ENCODE results near the gene DNASE1.
"Not testable (repeated sequence)": the region's sequence is repeated elsewhere in the genome, so short reads cannot be mapped to it uniquely, and the experiment has no call there.

DNASE1 gene

DNA sequence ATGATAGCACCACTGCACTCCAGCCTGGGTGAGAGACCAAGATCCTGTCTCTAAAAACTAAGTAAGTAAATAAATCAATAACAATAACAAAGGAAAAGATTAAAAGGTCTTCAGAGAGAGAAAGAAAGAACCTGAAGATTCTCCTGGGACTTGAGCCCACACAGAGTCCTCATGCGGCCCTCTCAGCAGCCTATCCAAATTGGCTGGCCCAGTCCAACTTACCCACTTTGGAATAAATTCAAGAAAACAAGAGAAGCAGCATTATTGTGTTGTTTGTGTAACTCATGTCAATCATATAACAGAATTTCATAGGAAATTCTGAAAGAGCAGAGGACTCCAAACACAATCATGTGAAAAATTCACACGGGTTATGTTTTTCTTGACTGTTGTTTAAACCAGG lies 46.9 kb upstream of the DNASE1 start:
- H3F3A ChIP-seq (ENCODE audit: insufficient read depth, low read length) = no peaks in the 10 kb centered on the region
- H4K20me1 ChIP-seq (ENCODE audit: insufficient read depth, low read length) = no peaks in the 10 kb centered on the region
- H3K79me2 ChIP-seq (ENCODE audit: insufficient read depth, low read length) = peaks cover 16% of the 10 kb centered on the region
- no peaks in the 10 kb centered on the region for H3K27me3 ChIP-seq (ENCODE audit: insufficient read depth, low read length)
- TF ChIP-seq EZH2 (IDR thresholded peaks at IDR 0.05; ENCODE audit: borderline replicate concordance, low read length) = no peak
- TF ChIP-seq, protein P1, sequence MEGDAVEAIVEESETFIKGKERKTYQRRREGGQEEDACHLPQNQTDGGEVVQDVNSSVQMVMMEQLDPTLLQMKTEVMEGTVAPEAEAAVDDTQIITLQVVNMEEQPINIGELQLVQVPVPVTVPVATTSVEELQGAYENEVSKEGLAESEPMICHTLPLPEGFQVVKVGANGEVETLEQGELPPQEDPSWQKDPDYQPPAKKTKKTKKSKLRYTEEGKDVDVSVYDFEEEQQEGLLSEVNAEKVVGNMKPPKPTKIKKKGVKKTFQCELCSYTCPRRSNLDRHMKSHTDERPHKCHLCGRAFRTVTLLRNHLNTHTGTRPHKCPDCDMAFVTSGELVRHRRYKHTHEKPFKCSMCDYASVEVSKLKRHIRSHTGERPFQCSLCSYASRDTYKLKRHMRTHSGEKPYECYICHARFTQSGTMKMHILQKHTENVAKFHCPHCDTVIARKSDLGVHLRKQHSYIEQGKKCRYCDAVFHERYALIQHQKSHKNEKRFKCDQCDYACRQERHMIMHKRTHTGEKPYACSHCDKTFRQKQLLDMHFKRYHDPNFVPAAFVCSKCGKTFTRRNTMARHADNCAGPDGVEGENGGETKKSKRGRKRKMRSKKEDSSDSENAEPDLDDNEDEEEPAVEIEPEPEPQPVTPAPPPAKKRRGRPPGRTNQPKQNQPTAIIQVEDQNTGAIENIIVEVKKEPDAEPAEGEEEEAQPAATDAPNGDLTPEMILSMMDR (IDR thresholded peaks at IDR 0.05; ENCODE audit: low read length) = no peak
- H3K9me3 ChIP-seq (ENCODE audit: low read length) = no peaks in the 10 kb centered on the region
- peak overlapping the region; percentile 49 for H3K4me2 ChIP-seq (ENCODE audit: low read length)
- no peak overlapping the region for H2AFZ ChIP-seq (ENCODE audit: low read length)
- peak overlapping the region; percentile 70 for H3K27ac ChIP-seq (ENCODE audit: low read depth, low read length, poor library complexity, severe bottlenecking)
- H3K36me3 ChIP-seq (ENCODE audit: insufficient read depth, low read length) = peaks cover 32% of the 10 kb centered on the region
- H3K9ac ChIP-seq (ENCODE audit: low read length) = 0 out of 2 replicates have a peak overlapping the region, but pooled peaks have one; percentile 25
- H3K4me1 ChIP-seq (ENCODE audit: insufficient read depth, low read length, severe bottlenecking) = peaks cover 35% of the 10 kb centered on the region
- H3K4me3 ChIP-seq (ENCODE audit: low read depth, low read length, poor library complexity, severe bottlenecking) = peak overlapping the region; percentile 24
- no peaks in the 10 kb centered on the region for H3K9me2 ChIP-seq (ENCODE audit: low read depth, low read length)

DNA sequence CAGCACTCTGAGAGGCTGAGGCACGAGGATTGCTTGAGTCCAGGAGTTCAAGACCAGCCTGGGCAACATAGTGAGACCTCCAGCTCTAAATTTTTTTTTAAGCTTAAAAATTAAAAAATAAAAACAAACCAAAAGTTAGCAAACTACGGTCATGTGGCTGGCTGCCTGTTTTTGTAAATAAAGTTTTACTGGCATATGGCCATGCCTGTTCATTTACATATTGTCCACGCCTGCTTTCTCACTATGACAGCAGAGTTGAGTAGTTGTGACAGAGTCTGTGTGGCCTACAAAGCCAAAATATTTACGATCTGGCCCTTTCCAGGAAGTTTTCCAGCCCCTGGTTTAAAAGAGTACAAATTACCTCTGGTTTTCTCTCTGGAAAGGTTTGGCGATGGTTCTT lies 46.4 kb upstream of the DNASE1 start:
- Histone ChIP-seq H4K20me1 (ENCODE audit: insufficient read depth, low read length) (no peaks in the 10 kb centered on the region), H2AFZ (ENCODE audit: low read length) (no peak overlapping the region), H3K27ac (ENCODE audit: low read depth, low read length, poor library complexity, severe bottlenecking) (peak overlapping the region; percentile 70), H3K9ac (ENCODE audit: low read length) (no peak overlapping the region), H3K79me2 (ENCODE audit: insufficient read depth, low read length) (peaks cover 21% of the 10 kb centered on the region), H3K4me1 (ENCODE audit: insufficient read depth, low read length, severe bottlenecking) (peaks cover 40% of the 10 kb centered on the region), H3K9me2 (ENCODE audit: low read depth, low read length) (no peaks in the 10 kb centered on the region), H3K4me3 (ENCODE audit: low read depth, low read length, poor library complexity, severe bottlenecking) (no peak overlapping the region), H3K36me3 (ENCODE audit: insufficient read depth, low read length) (peaks cover 27% of the 10 kb centered on the region), H3K27me3 (ENCODE audit: insufficient read depth, low read length) (no peaks in the 10 kb centered on the region), H3K4me2 (ENCODE audit: low read length) (peak overlapping the region; percentile 49), H3K9me3 (ENCODE audit: low read length) (no peaks in the 10 kb centered on the region), H3F3A (ENCODE audit: insufficient read depth, low read length) (no peaks in the 10 kb centered on the region)
- TF ChIP-seq, protein P1 (IDR thresholded peaks at IDR 0.05; ENCODE audit: low read length) = no peak
- TF ChIP-seq EZH2 (IDR thresholded peaks at IDR 0.05; ENCODE audit: borderline replicate concordance, low read length) = no peak

DNA sequence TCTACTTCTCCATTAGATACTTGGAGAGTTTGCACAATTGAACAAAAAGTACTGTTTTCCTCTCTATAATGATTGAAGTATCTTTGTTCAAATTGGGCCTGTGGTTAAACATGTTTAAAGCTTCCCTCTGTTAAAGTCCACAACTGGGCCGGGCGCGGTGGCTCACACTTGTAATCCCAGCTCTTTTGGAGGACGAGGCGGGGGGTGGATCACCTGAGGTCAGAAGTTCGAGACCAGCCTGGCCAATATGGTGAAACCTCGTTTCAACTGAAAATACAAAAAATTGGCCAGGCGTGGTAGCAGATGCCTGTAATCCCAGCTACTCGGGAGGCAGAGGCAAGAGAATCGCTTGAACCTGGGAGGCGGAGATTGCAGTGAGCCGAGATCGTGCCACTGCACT lies 45.5 kb upstream of the DNASE1 start:
- not testable (repeated sequence) for H3K9me3 ChIP-seq (ENCODE audit: low read length); H3K9ac ChIP-seq (ENCODE audit: low read length); H3K4me3 ChIP-seq (ENCODE audit: low read depth, low read length, poor library complexity, severe bottlenecking); H3K27ac ChIP-seq (ENCODE audit: low read depth, low read length, poor library complexity, severe bottlenecking); H3K27me3 ChIP-seq (ENCODE audit: insufficient read depth, low read length); H3K9me2 ChIP-seq (ENCODE audit: low read depth, low read length); H4K20me1 ChIP-seq (ENCODE audit: insufficient read depth, low read length); H3K4me2 ChIP-seq (ENCODE audit: low read length); H3F3A ChIP-seq (ENCODE audit: insufficient read depth, low read length); H2AFZ ChIP-seq (ENCODE audit: low read length)
- H3K4me1 ChIP-seq (ENCODE audit: insufficient read depth, low read length, severe bottlenecking) = peaks cover 48% of the 10 kb centered on the region
- H3K79me2 ChIP-seq (ENCODE audit: insufficient read depth, low read length) = peaks cover 27% of the 10 kb centered on the region
- H3K36me3 ChIP-seq (ENCODE audit: insufficient read depth, low read length) = peaks cover 21% of the 10 kb centered on the region

DNA sequence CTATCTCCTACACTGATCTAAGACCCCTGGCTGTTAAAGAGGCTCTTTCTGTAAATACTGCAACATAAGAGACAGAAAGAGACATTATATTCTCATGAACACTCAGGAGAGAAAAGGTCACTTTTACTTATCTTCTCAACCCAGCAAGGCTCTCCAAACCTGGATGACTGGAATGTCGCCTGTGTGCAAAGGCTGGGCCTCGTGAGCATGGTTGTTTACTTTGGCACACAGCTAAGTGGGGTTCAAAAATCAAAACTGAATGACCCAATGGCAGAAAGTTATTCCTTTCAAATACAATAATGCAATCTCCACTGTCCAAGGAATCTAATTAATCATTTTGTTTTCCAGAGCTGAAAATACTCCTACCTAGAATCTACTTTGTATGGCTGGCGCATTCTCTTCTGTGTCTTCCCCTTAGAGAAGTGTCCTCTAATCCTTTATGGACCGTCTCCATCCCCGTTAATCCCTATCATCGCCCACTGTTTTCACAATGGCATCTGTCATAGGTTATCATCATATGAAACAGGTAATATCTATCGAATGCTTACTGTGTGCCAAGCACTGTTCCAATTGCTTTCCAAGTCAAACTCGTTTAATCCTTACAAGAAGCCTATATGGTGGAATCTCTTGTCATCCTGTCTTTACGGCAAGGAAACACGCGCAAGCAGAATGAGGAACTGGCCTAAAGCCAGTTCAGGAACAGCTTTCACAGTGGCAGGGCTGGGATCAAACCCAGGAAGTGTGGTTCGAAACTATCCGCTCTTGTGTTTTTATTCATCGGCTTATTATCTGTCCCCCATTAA lies 44.4 kb upstream of the DNASE1 start:
- H3K36me3 ChIP-seq (ENCODE audit: insufficient read depth, low read length) = peaks cover 27% of the 10 kb centered on the region
- H3K9me3 ChIP-seq (ENCODE audit: low read length) = no peaks in the 10 kb centered on the region
- H3K27me3 ChIP-seq (ENCODE audit: insufficient read depth, low read length) = no peaks in the 10 kb centered on the region
- peaks cover 37% of the 10 kb centered on the region for H3K79me2 ChIP-seq (ENCODE audit: insufficient read depth, low read length)
- H2AFZ ChIP-seq (ENCODE audit: low read length) = no peak overlapping the region
- no peaks in the 10 kb centered on the region for H3K9me2 ChIP-seq (ENCODE audit: low read depth, low read length)
- H3K4me2 ChIP-seq (ENCODE audit: low read length) = peak overlapping the region; percentile 95
- peak overlapping the region; percentile 94 for H3K4me3 ChIP-seq (ENCODE audit: low read depth, low read length, poor library complexity, severe bottlenecking)
- no peaks in the 10 kb centered on the region for H4K20me1 ChIP-seq (ENCODE audit: insufficient read depth, low read length)
- no peaks in the 10 kb centered on the region for H3F3A ChIP-seq (ENCODE audit: insufficient read depth, low read length)
- TF ChIP-seq, protein P1 (IDR thresholded peaks at IDR 0.05; ENCODE audit: low read length) = no peak
- TF ChIP-seq EZH2 (IDR thresholded peaks at IDR 0.05; ENCODE audit: borderline replicate concordance, low read length) = no peak
- H3K9ac ChIP-seq (ENCODE audit: low read length) = peak overlapping the region; percentile 92
- peaks cover 59% of the 10 kb centered on the region for H3K4me1 ChIP-seq (ENCODE audit: insufficient read depth, low read length, severe bottlenecking)
- no peak overlapping the region for H3K27ac ChIP-seq (ENCODE audit: low read depth, low read length, poor library complexity, severe bottlenecking)
